ENCODE results near the gene FRMD4B. TPM values are rescaled to one million over a fixed set of nuclear protein-coding genes. Genes with fewer than 3 reads are reported as not detected.

FRMD4B gene
- total and polyA plus RNA-seq, 10 of the 15 experiments (the other 5 are each of a cell fraction or from before 2014, with no cell fraction given): 3.9 to 11.4 (median 8.0) TPM

DNA sequence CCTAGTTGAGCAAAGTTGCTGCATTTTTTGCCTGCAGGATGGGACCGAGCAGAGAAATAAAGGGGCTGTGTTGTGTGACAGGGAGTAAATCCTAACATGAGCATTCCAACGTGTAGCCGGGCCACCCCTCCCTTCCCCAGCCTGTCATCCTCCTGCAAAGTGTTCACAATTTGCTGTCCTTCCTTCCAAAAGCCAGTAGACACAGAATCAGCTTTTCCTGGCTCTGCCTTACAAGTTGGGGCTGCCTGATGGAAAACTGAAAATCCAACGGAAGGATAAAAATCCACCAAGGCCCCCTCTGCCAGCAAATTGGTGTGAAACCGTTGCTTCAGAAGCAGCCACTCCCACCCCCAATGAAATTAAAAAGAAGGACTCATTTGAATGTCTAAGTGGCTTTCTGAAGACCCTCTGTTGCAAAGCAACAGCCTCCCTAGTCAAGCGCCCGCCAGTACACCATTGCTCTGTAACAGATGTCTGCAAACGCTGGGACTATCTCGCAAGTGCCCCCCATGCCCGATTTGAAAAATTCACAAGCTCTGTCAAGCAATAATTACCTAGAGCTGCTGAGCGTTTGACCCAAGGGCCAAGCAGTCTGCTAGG lies 665 bp downstream of the FRMD4B start:
- TF ChIP-seq TCF7 (IDR thresholded peaks at IDR 0.05; ENCODE audit: borderline replicate concordance): no peak
- no peak for TF ChIP-seq MYB (IDR thresholded peaks at IDR 0.05; ENCODE audit: borderline replicate concordance, low read depth, low read length)
- TF ChIP-seq POLR2AphosphoS2 (IDR thresholded peaks at IDR 0.05; ENCODE audit: low read depth, low read length): no peak
- TF ChIP-seq TCF12 (IDR thresholded peaks at IDR 0.05; ENCODE audit: low read depth, low read length): no peak
- TF ChIP-seq RAD21 (IDR thresholded peaks at IDR 0.05; ENCODE audit: insufficient read depth, low read depth, low read length): no peak
- TF ChIP-seq, protein P1, sequence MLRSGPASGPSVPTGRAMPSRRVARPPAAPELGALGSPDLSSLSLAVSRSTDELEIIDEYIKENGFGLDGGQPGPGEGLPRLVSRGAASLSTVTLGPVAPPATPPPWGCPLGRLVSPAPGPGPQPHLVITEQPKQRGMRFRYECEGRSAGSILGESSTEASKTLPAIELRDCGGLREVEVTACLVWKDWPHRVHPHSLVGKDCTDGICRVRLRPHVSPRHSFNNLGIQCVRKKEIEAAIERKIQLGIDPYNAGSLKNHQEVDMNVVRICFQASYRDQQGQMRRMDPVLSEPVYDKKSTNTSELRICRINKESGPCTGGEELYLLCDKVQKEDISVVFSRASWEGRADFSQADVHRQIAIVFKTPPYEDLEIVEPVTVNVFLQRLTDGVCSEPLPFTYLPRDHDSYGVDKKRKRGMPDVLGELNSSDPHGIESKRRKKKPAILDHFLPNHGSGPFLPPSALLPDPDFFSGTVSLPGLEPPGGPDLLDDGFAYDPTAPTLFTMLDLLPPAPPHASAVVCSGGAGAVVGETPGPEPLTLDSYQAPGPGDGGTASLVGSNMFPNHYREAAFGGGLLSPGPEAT (IDR thresholded peaks at IDR 0.05; ENCODE audit: low read depth): no peak
- no peak for TF ChIP-seq MTA2 (IDR thresholded peaks at IDR 0.05; ENCODE audit: low read depth)
- TF ChIP-seq RELA (IDR thresholded peaks at IDR 0.05; ENCODE audit: borderline replicate concordance, partially characterized antibody): no peak
- FAIRE-seq (no peak), DNase-seq (ENCODE audit: low read depth, low spot score) (no peak), ATAC-seq (peak; percentile 18)
- intact Hi-C loops (cut with micrococcal nuclease; ENCODE audit: unreplicated experiment): no loop called here
- ChIA-PET POLR2A (no interaction called here), SMC1A (ENCODE audit: uncharacterized antibody, unreplicated experiment) (interaction anchor here (0.6 to 1.5 kb wide), 3 partner anchors 22 to 59 kb away, joined by 3 to 6 read pairs (median 4); no protein-coding TSS in a partner anchor), CTCF (interaction anchor here (1.0 to 1.1 kb wide), 2 partner anchors 26 to 61 kb away, joined by 3 to 4 read pairs; no protein-coding TSS in a partner anchor), RAD21 (ENCODE audit: unreplicated experiment) (interaction anchor here (1.0 kb wide), 1 partner anchor 60 kb away, joined by 3 read pairs; no protein-coding TSS in a partner anchor)
- Histone ChIP-seq H3K27ac (ENCODE audit: control insufficient read depth, insufficient read depth) (no peak overlapping the region), H4K20me1 (ENCODE audit: control insufficient read depth, insufficient read depth) (no peaks in the 10 kb centered on the region), H3K4me1 (ENCODE audit: control insufficient read depth, insufficient read depth, low read length) (no peaks in the 10 kb centered on the region), H3K9ac (ENCODE audit: control insufficient read depth, insufficient read depth, low read length) (no peak overlapping the region), H3K4me2 (ENCODE audit: control insufficient read depth, insufficient read depth) (peak overlapping the region; percentile 12; the same call in 1 of the 2 replicates), H2AFZ (ENCODE audit: control insufficient read depth, low read depth, low read length) (no peak overlapping the region), H3K79me2 (ENCODE audit: control insufficient read depth, insufficient read depth, low read length) (no peaks in the 10 kb centered on the region), H3K27me3 (replicated peaks in 1 of 2; ENCODE audit: control insufficient read depth in 2 of 2, insufficient read depth in 2 of 2, low read length in 1 of 2) (peaks cover 7 to 9% of the 10 kb centered on the region in 2 experiments), H3K9me3 (replicated peaks; ENCODE audit: control insufficient read depth, insufficient read depth, low read length) (no peaks in the 10 kb centered on the region), H3K4me3 (no peak overlapping the region; the same call in 1 of the 2 replicates), H3K36me3 (ENCODE audit: control insufficient read depth in 2 of 2, insufficient read depth in 2 of 2, low read length in 1 of 2) (no peaks in the 10 kb centered on the region)
- BruUV-seq (replicated peaks): no TSS peak
- in situ Hi-C loops (cut with MboI): no loop called here
- WGBS (ENCODE audit: insufficient coverage, insufficient replicate concordance, low lambda C conversion rate, missing lambda C conversion rate): 0% methylated on average over 11 of the region's 11 CpGs
